GM12878 (cell line): Measurements from ENCODE around the gene PTPRD.

ENCODE experiments used
- RAD21 ChIP-seq: IDR thresholded peaks from 2 replicates; pipeline ENCODE4 v1.6.1; 2011; ENCODE audit warnings: mild to moderate bottlenecking, low read depth, low read length, moderate library complexity; ENCODE audit not compliant: insufficient read depth
- ZNF24 ChIP-seq: fragments of 450-650 bp; IDR thresholded peaks from 2 replicates; pipeline ENCODE4 v1.6.1; 2017; ENCODE audit warnings: antibody characterized with exemption, mild to moderate bottlenecking
- TF ChIP-seq, protein P1 (sequence below), 3 experiments: IDR thresholded peaks in 2 of 3; conservative IDR thresholded peaks in 1 of 3; 2 replicates each; pipeline ENCODE4 v1.5.1; 2011; ENCODE audit warnings: low read depth in 3 of 3, low read length in 3 of 3, mild to moderate bottlenecking in 3 of 3, control low read depth in 2 of 3, moderate library complexity in 2 of 3, inconsistent platforms in 1 of 3, mixed read lengths in 1 of 3; ENCODE audit not compliant: control insufficient read depth in 2 of 3, insufficient read depth in 1 of 3; ENCODE audit errors: extremely low read depth in 1 of 3

DNA sequence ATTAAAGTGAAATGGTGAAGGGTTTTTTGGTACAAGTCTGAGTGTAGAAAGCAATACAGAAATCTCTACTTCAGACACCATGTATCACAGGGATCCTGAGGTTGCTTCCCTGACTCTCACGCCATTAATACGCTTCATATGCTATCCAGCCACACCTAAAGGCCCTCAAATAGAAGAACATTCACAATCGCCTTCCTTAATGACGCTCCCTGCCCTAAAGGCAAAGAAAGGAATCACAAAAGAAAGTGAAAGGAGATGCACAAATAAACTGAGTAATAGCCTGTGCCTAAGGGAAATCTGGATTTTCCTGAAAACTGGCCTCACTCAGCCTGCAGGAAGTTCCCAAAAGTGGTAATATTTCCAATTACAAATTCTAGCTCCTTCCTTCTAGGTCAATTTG lies 1810.6 kb downstream of the PTPRD start:
- TF ChIP-seq RAD21 (no peak), ZNF24 (no peak)
- TF ChIP-seq, protein P1, sequence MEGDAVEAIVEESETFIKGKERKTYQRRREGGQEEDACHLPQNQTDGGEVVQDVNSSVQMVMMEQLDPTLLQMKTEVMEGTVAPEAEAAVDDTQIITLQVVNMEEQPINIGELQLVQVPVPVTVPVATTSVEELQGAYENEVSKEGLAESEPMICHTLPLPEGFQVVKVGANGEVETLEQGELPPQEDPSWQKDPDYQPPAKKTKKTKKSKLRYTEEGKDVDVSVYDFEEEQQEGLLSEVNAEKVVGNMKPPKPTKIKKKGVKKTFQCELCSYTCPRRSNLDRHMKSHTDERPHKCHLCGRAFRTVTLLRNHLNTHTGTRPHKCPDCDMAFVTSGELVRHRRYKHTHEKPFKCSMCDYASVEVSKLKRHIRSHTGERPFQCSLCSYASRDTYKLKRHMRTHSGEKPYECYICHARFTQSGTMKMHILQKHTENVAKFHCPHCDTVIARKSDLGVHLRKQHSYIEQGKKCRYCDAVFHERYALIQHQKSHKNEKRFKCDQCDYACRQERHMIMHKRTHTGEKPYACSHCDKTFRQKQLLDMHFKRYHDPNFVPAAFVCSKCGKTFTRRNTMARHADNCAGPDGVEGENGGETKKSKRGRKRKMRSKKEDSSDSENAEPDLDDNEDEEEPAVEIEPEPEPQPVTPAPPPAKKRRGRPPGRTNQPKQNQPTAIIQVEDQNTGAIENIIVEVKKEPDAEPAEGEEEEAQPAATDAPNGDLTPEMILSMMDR (IDR thresholded peaks at IDR 0.05 in 2 of 3, conservative IDR thresholded peaks at IDR 0.05 in 1 of 3; ENCODE audit: control insufficient read depth in 2 of 3, extremely low read depth in 1 of 3, insufficient read depth in 1 of 3, low read depth in 3 of 3, low read length in 3 of 3) = no peak
